Cardiac fibroblast (primary cell): ENCODE data around the gene IGFN1.

Source experiments
- DNase-seq, 2 donors: peaks; one replicate each; pipeline versions ENCODE4 v3.0.0 to v3.0.0-alpha.2; 2010; ENCODE audit warnings: low read depth in 2 of 2
- H3K4me3 ChIP-seq, 2 donors: replicated peaks in 1 of 2; 1 replicate in 1 of 2; 2 replicates in 1 of 2; pipeline ENCODE4 v1.5.1; 2011; ENCODE audit warnings: low read depth in 2 of 2, low read length in 2 of 2, mild to moderate bottlenecking in 2 of 2, moderate library complexity in 1 of 2
- CTCF ChIP-seq: IDR thresholded peaks from one replicate; pipeline ENCODE4 v1.5.1; 2011; ENCODE audit warnings: low read depth, mild to moderate bottlenecking, low read length, inconsistent platforms

Gene IGFN1

GRCh38 chr1:201258763-201259230 is 68.2 kb downstream of the IGFN1 start:
- TF ChIP-seq CTCF, result no peak
- no peak overlapping the region for H3K4me3 ChIP-seq
- DNase-seq, result no peak

- DNase-seq, result peak; percentile 15 to 23
- TF ChIP-seq CTCF, result no peak
- H3K4me3 ChIP-seq, result no peak overlapping the region
Measured at GRCh38 chr1:201259476-201260235, 69.0 kb downstream of the IGFN1 start.

GRCh38 chr1:201260236-201260590 is 69.6 kb downstream of the IGFN1 start:
- TF ChIP-seq CTCF, result no peak
- peak in 1 of 2 donors; percentile 16 for DNase-seq
- H3K4me3 ChIP-seq, result no peak overlapping the region

GRCh38 chr1:201260648-201261311 is 70.2 kb downstream of the IGFN1 start:
- DNase-seq, result no peak
- no peak overlapping the region for H3K4me3 ChIP-seq

GRCh38 chr1:201261771-201262547 is 71.3 kb downstream of the IGFN1 start:
- TF ChIP-seq CTCF, result no peak
- H3K4me3 ChIP-seq, result no peak overlapping the region
- DNase-seq, result peak in 1 of 2 donors; percentile 28

More at GRCh38 chr1:201260648-201261311, 70.2 kb downstream of the IGFN1 start:
- no peak for TF ChIP-seq CTCF

- DNase-seq, result no peak
- H3K4me3 ChIP-seq, result no peak overlapping the region
- TF ChIP-seq CTCF, result no peak
Measured at GRCh38 chr1:201262963-201263608, 72.5 kb downstream of the IGFN1 start.
